Measurements from ENCODE around the gene HS3ST3B1.

HS3ST3B1 gene

GRCh38 chr17:14270508-14270907 lies 30.4 kb upstream of the HS3ST3B1 start:
- no peak for TF ChIP-seq CREB1 (IDR thresholded peaks at IDR 0.05; ENCODE audit: low read depth)
- no peak for TF ChIP-seq CEBPB (IDR thresholded peaks at IDR 0.05)
- TF ChIP-seq TCF12 (IDR thresholded peaks at IDR 0.05; ENCODE audit: low read depth), result no peak
- TF ChIP-seq EGR1 (IDR thresholded peaks at IDR 0.05), result no peak
- no peak for TF ChIP-seq EP300 (IDR thresholded peaks at IDR 0.05; ENCODE audit: borderline replicate concordance)

- TF ChIP-seq ZBTB7A (IDR thresholded peaks at IDR 0.05; ENCODE audit: low read depth), result no peak
- no peak for TF ChIP-seq YY1 (IDR thresholded peaks at IDR 0.05; ENCODE audit: low read depth)
Observed at GRCh38 chr17:14276535-14277250, 24.2 kb upstream of the HS3ST3B1 start.

GRCh38 chr17:14281530-14281929 lies 19.4 kb upstream of the HS3ST3B1 start:
- TF ChIP-seq EP300 (IDR thresholded peaks at IDR 0.05; ENCODE audit: borderline replicate concordance) (no peak), CEBPB (IDR thresholded peaks at IDR 0.05) (no peak), USF1 (IDR thresholded peaks at IDR 0.05) (no peak), TCF12 (IDR thresholded peaks at IDR 0.05; ENCODE audit: low read depth) (no peak), TAF1 (IDR thresholded peaks at IDR 0.05; ENCODE audit: low read depth) (no peak), CREB1 (IDR thresholded peaks at IDR 0.05; ENCODE audit: low read depth) (no peak)

GRCh38 chr17:14282726-14283125 lies 18.2 kb upstream of the HS3ST3B1 start:
- no peak for TF ChIP-seq EP300 (IDR thresholded peaks at IDR 0.05; ENCODE audit: borderline replicate concordance)
- no peak for TF ChIP-seq YY1 (IDR thresholded peaks at IDR 0.05; ENCODE audit: low read depth)
- TF ChIP-seq TAF1 (IDR thresholded peaks at IDR 0.05; ENCODE audit: low read depth), result no peak
- no peak for TF ChIP-seq MAX (IDR thresholded peaks at IDR 0.05)
- no peak for TF ChIP-seq FOXM1 (IDR thresholded peaks at IDR 0.05; ENCODE audit: borderline replicate concordance, low read depth)
- no peak for TF ChIP-seq ZBTB7A (IDR thresholded peaks at IDR 0.05; ENCODE audit: low read depth)
- TF ChIP-seq TCF12 (IDR thresholded peaks at IDR 0.05; ENCODE audit: low read depth), result no peak
- no peak for TF ChIP-seq EGR1 (IDR thresholded peaks at IDR 0.05)
- no peak for TF ChIP-seq NFIC (IDR thresholded peaks at IDR 0.05)
- no peak for TF ChIP-seq TEAD4 (IDR thresholded peaks at IDR 0.05)
- TF ChIP-seq USF1 (IDR thresholded peaks at IDR 0.05), result no peak
- TF ChIP-seq RAD21 (IDR thresholded peaks at IDR 0.05; ENCODE audit: low read depth), result no peak
- no peak for TF ChIP-seq CEBPB (IDR thresholded peaks at IDR 0.05)

GRCh38 chr17:14289162-14289561 lies 11.7 kb upstream of the HS3ST3B1 start:
- no peak for TF ChIP-seq REST (IDR thresholded peaks at IDR 0.05; ENCODE audit: low read depth)
- TF ChIP-seq EGR1 (IDR thresholded peaks at IDR 0.05), result no peak
- no peak for TF ChIP-seq TEAD4 (IDR thresholded peaks at IDR 0.05)
- TF ChIP-seq MAX (IDR thresholded peaks at IDR 0.05), result no peak
- no peak for TF ChIP-seq CREB1 (IDR thresholded peaks at IDR 0.05; ENCODE audit: low read depth)
- TF ChIP-seq FOXM1 (IDR thresholded peaks at IDR 0.05; ENCODE audit: borderline replicate concordance, low read depth), result no peak
- TF ChIP-seq ZBTB7A (IDR thresholded peaks at IDR 0.05; ENCODE audit: low read depth), result no peak
- no peak for TF ChIP-seq CEBPB (IDR thresholded peaks at IDR 0.05)
- no peak for TF ChIP-seq RAD21 (IDR thresholded peaks at IDR 0.05; ENCODE audit: low read depth)
- TF ChIP-seq EP300 (IDR thresholded peaks at IDR 0.05; ENCODE audit: borderline replicate concordance), result no peak

- TF ChIP-seq USF1 (IDR thresholded peaks at IDR 0.05) (no peak), FOXM1 (IDR thresholded peaks at IDR 0.05; ENCODE audit: borderline replicate concordance, low read depth) (no peak), YY1 (IDR thresholded peaks at IDR 0.05; ENCODE audit: low read depth) (no peak), EGR1 (IDR thresholded peaks at IDR 0.05) (no peak), TCF12 (IDR thresholded peaks at IDR 0.05; ENCODE audit: low read depth) (no peak)
Observed at GRCh38 chr17:14294876-14295275, 6.0 kb upstream of the HS3ST3B1 start.

GRCh38 chr17:14295676-14296075 lies 5.2 kb upstream of the HS3ST3B1 start:
- TF ChIP-seq TEAD4 (IDR thresholded peaks at IDR 0.05), result no peak
- TF ChIP-seq REST (IDR thresholded peaks at IDR 0.05; ENCODE audit: low read depth), result no peak
- TF ChIP-seq MAX (IDR thresholded peaks at IDR 0.05), result no peak
- no peak for TF ChIP-seq YY1 (IDR thresholded peaks at IDR 0.05; ENCODE audit: low read depth)
- TF ChIP-seq EP300 (IDR thresholded peaks at IDR 0.05; ENCODE audit: borderline replicate concordance), result no peak
- TF ChIP-seq EGR1 (IDR thresholded peaks at IDR 0.05), result no peak
- TF ChIP-seq CREB1 (IDR thresholded peaks at IDR 0.05; ENCODE audit: low read depth), result no peak
- TF ChIP-seq TAF1 (IDR thresholded peaks at IDR 0.05; ENCODE audit: low read depth), result no peak
- no peak for TF ChIP-seq NFIC (IDR thresholded peaks at IDR 0.05)

Measured in Ishikawa (cell line).